H9 (cell line): ENCODE data around the gene TMEM123. TPM values are rescaled to one million over a fixed set of nuclear protein-coding genes. Genes with fewer than 3 reads are reported as not detected.

Source experiments
- DNase-seq: peaks from one replicate; pipeline ENCODE4 v3.0.0-alpha.2; 2017
- H2AFZ ChIP-seq: one replicate; pipeline ENCODE4 v1.6.1; 2013; ENCODE audit warnings: mild to moderate bottlenecking, low read length, control low read depth, moderate library complexity
- H2AK5ac ChIP-seq: 2 replicates; pipeline ENCODE4 v1.6.1; 2013; ENCODE audit warnings: low read length, control low read depth, mixed read lengths; ENCODE audit not compliant: insufficient read length
- H2BK120ac ChIP-seq: one replicate; pipeline ENCODE4 v1.6.1; 2013; ENCODE audit warnings: low read depth, mild to moderate bottlenecking, low read length, control low read depth, inconsistent platforms; ENCODE audit not compliant: poor library complexity, severe bottlenecking
- H2BK12ac ChIP-seq: 2 replicates; pipeline ENCODE4 v1.6.1; 2013; ENCODE audit warnings: low read length, control low read depth, mixed read lengths, low read depth; ENCODE audit not compliant: insufficient read length
- H2BK15ac ChIP-seq: 2 replicates; pipeline ENCODE4 v1.6.1; 2013; ENCODE audit warnings: low read depth, low read length, control low read depth
- H2BK20ac ChIP-seq: one replicate; pipeline ENCODE4 v1.6.1; 2013; ENCODE audit warnings: low read depth, mild to moderate bottlenecking, low read length, control low read depth, inconsistent platforms; ENCODE audit not compliant: poor library complexity, severe bottlenecking
- H2BK5ac ChIP-seq: 2 replicates; pipeline ENCODE4 v1.6.1; 2013; ENCODE audit warnings: low read length, control low read depth, mixed read lengths; ENCODE audit not compliant: insufficient read length
- H3K14ac ChIP-seq: 2 replicates; pipeline ENCODE4 v1.6.1; 2013; ENCODE audit warnings: low read length, control low read depth; ENCODE audit not compliant: insufficient read depth
- H3K18ac ChIP-seq: 2 replicates; pipeline ENCODE4 v1.6.1; 2013; ENCODE audit warnings: low read depth, mild to moderate bottlenecking, mixed read lengths, low read length, control low read depth; ENCODE audit not compliant: insufficient read length
- H3K23ac ChIP-seq: 2 replicates; pipeline ENCODE4 v1.6.1; 2013; ENCODE audit warnings: low read length, control low read depth, mixed read lengths, low read depth; ENCODE audit not compliant: insufficient read length
- H3K23me2 ChIP-seq: 2 replicates; pipeline ENCODE4 v1.6.1; 2013; ENCODE audit warnings: low read depth, mild to moderate bottlenecking, mixed read lengths, low read length, control low read depth; ENCODE audit not compliant: insufficient read length, poor library complexity, severe bottlenecking
- H3K27ac ChIP-seq: 2 replicates; pipeline ENCODE4 v1.5.1; 2013; ENCODE audit warnings: low read length, control low read depth, mixed read lengths, low read depth; ENCODE audit not compliant: insufficient read length
- H3K27me3 ChIP-seq: 2 replicates; pipeline ENCODE4 v1.6.1; 2013; ENCODE audit warnings: low read length, control low read depth, inconsistent platforms; ENCODE audit not compliant: insufficient read depth
- H3K4ac ChIP-seq: 2 replicates; pipeline ENCODE4 v1.6.1; 2013; ENCODE audit warnings: low read depth, mild to moderate bottlenecking, control low read depth, inconsistent platforms, low read length, moderate library complexity
- H3K4me1 ChIP-seq: 2 replicates; pipeline ENCODE4 v1.6.1; 2013; ENCODE audit warnings: low read length, control low read depth, inconsistent platforms; ENCODE audit not compliant: insufficient read depth
- H3K4me2 ChIP-seq: 2 replicates; pipeline ENCODE4 v1.6.1; 2013; ENCODE audit warnings: low read length, control low read depth, mixed read lengths; ENCODE audit not compliant: insufficient read length, insufficient read depth
- H3K56ac ChIP-seq: 2 replicates; pipeline ENCODE4 v1.6.1; 2013; ENCODE audit warnings: low read depth, mild to moderate bottlenecking, mixed read lengths, low read length, control low read depth; ENCODE audit not compliant: insufficient read length
- H3K79me1 ChIP-seq: 2 replicates; pipeline ENCODE4 v1.6.1; 2013; ENCODE audit warnings: low read depth, mild to moderate bottlenecking, moderate library complexity, low read length, control low read depth, inconsistent platforms; ENCODE audit not compliant: insufficient read depth, poor library complexity, severe bottlenecking
- H3K79me2 ChIP-seq: 2 replicates; pipeline ENCODE4 v1.6.1; 2013; ENCODE audit warnings: low read length, control low read depth, inconsistent platforms; ENCODE audit not compliant: insufficient read depth
- H3K9ac ChIP-seq: 2 replicates; pipeline ENCODE4 v1.6.1; 2013; ENCODE audit warnings: low read length, control low read depth, mixed read lengths; ENCODE audit not compliant: insufficient read length; ENCODE audit errors: extremely low read depth
- H3K9me3 ChIP-seq: one replicate; pipeline ENCODE4 v1.6.1; 2013; ENCODE audit warnings: low read depth, low read length, inconsistent platforms; ENCODE audit not compliant: control insufficient read depth
- H3T11ph ChIP-seq: one replicate; pipeline ENCODE4 v1.6.1; 2013; ENCODE audit warnings: mild to moderate bottlenecking, low read length, control low read depth, inconsistent platforms
- H4K20me1 ChIP-seq: one replicate; pipeline ENCODE4 v1.6.1; 2013; ENCODE audit not compliant: control insufficient read depth, insufficient read length, insufficient read depth
- H4K5ac ChIP-seq: 2 replicates; pipeline ENCODE4 v1.6.1; 2013; ENCODE audit warnings: low read depth, mild to moderate bottlenecking, mixed read lengths, low read length, control low read depth; ENCODE audit not compliant: insufficient read length
- H4K8ac ChIP-seq: replicated peaks from 2 replicates; pipeline ENCODE4 v1.6.1; 2013; ENCODE audit warnings: low read length, control low read depth, mixed read lengths, low read depth; ENCODE audit not compliant: insufficient read length
- H4K91ac ChIP-seq: 2 replicates; pipeline ENCODE4 v1.6.1; 2013; ENCODE audit warnings: low read depth, mild to moderate bottlenecking, moderate library complexity, mixed read lengths, low read length, control low read depth; ENCODE audit not compliant: insufficient read length
- H3K27ac Mint-ChIP-seq, 3 experiments: 2 replicates in 2 of 3; 3 replicates in 1 of 3; pipeline ENCODE4 v1.8.0; 2020 to 2021; ENCODE audit warnings: mixed read lengths in 3 of 3, mild to moderate bottlenecking in 1 of 3, moderate library complexity in 1 of 3
- H3K27me3 Mint-ChIP-seq: 2 replicates; pipeline ENCODE4 v1.8.0; 2021; ENCODE audit warnings: low read depth, mild to moderate bottlenecking, moderate library complexity, mixed read lengths
- H3K36me3 Mint-ChIP-seq, 3 experiments: 2 replicates in 2 of 3; 3 replicates in 1 of 3; pipeline ENCODE4 v1.8.0; 2020 to 2021; ENCODE audit warnings: low read depth in 3 of 3, mixed read lengths in 3 of 3; ENCODE audit not compliant: insufficient read depth in 1 of 3
- H3K4me1 Mint-ChIP-seq, 2 experiments: 2 replicates each; pipeline ENCODE4 v1.8.0; 2020; ENCODE audit warnings: mixed read lengths in 2 of 2
- H3K4me3 Mint-ChIP-seq, 2 experiments: 2 replicates in 1 of 2; 3 replicates in 1 of 2; pipeline ENCODE4 v1.8.0; 2020 to 2021; ENCODE audit warnings: mild to moderate bottlenecking in 2 of 2, mixed read lengths in 2 of 2, moderate library complexity in 1 of 2
- H3K9me3 Mint-ChIP-seq, 2 experiments: 2 replicates in 1 of 2; 3 replicates in 1 of 2; pipeline ENCODE4 v1.8.0; 2020; ENCODE audit warnings: mild to moderate bottlenecking in 2 of 2, mixed read lengths in 2 of 2, moderate library complexity in 1 of 2
- WGBS: extraction: QIAGEN DNeasy Blood & Tissue Kit; methylation state at CpG from one replicate; pipeline ENCODE4 v1.1.7; 2013; ENCODE audit warnings: missing lambda C conversion rate, low lambda C conversion rate, mixed read lengths; ENCODE audit not compliant: insufficient read length; ENCODE audit errors: extremely low coverage; 5-methylcytosine and 5-hydroxymethylcytosine counted together
- total RNA-seq: library from RNA; stranded (reverse); gene quantifications from 2 replicates; pipeline ENCODE4 v1.2.1, GENCODE V29; 2021
- TF ChIP-seq, protein P1 (sequence below): fragments of 200-600 bp; sonication (generic); conservative IDR thresholded peaks from 3 replicates; pipeline ENCODE4 v1.8.0; 2021; ENCODE audit warnings: antibody characterized with exemption, mild to moderate bottlenecking

TMEM123 gene
- total RNA-seq, 1 experiment from 2014 or later: 76.7 TPM

DNA sequence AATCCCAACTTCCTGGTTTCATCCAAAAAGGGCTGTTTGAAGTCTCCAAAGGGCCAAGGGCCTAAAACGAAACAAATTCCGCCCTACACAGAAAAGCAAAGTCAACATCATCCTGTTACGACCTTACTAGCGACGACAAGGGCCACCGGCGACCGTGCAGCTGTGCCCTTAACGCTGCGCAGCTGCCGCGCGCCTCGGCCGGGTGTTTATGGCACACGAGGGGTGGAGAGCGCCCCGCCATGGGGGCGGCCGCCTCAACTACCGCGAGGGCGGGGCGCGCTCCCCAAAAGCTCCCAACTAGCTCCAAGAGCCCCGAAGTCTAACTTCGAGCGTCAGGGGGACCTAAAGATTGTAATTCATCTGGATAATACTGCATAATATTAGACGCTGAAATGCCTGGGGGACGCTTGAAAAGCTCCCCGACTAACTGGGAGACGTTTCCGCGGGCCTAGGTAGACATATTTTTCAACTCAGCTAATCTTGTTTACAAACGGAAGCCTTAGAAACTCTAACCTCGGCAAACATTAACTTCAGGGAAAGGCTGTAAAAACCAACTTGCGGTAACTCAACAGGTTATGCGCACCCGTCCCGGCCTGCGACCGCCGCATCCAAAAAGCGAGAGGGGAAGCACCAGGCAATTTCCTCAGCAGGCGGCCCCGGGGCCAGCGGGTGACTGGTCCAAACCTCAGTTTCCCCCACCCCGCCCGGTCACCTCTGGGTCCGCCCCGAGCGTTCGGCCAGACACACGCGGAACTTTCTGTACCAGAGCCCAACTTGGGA, 694 bp downstream of the TMEM123 start:
- H3K14ac ChIP-seq: peak overlapping the region; percentile 96
- no peak overlapping the region for H2BK15ac ChIP-seq
- H2AK5ac ChIP-seq: no peak overlapping the region
- peak overlapping the region; percentile 90 for H4K91ac ChIP-seq
- H3K18ac ChIP-seq: peak overlapping the region; percentile 84
- no peaks in the 10 kb centered on the region for H4K20me1 ChIP-seq
- peak overlapping the region; percentile 25 for H4K5ac ChIP-seq
- H3K9me3 Mint-ChIP-seq: no peaks in the 10 kb centered on the region; a peak in 1 of 5 replicates
- H2BK12ac ChIP-seq: no peak overlapping the region
- H3K27ac ChIP-seq: no peak overlapping the region
- H2BK20ac ChIP-seq: no peak overlapping the region
- peak overlapping the region; percentile 82 for H3K9ac ChIP-seq
- no peak overlapping the region for H3K23ac ChIP-seq
- peak overlapping the region; percentile 83 for H3K4me2 ChIP-seq
- WGBS: no CpG with 5 or more reads among the region's 55 CpGs
- peaks cover 52% of the 10 kb centered on the region in 2 experiments for H3K4me1 Mint-ChIP-seq
- peaks cover 17% of the 10 kb centered on the region for H3K23me2 ChIP-seq
- H3K56ac ChIP-seq: no peak overlapping the region
- peaks cover 7% of the 10 kb centered on the region; the same call in 1 of the 2 replicates for H3K27me3 ChIP-seq
- H3K4ac ChIP-seq: no peak overlapping the region; the same call in 1 of the 2 replicates
- peaks cover 1 to 10% (median 10%) of the 10 kb centered on the region in 3 experiments; a peak in 5 of 7 replicates for H3K36me3 Mint-ChIP-seq
- H2BK120ac ChIP-seq: peak overlapping the region; percentile 50
- H2BK5ac ChIP-seq: no peak overlapping the region
- no peak overlapping the region for H3T11ph ChIP-seq
- peak overlapping the region in 2 of 3 experiments; percentile 53 to 85; a peak in 3 of 7 replicates for H3K27ac Mint-ChIP-seq
- peaks cover 3% of the 10 kb centered on the region for H3K4me1 ChIP-seq
- no peak overlapping the region for H2AFZ ChIP-seq
- DNase-seq: peak; percentile 56
- TF ChIP-seq, protein P1, sequence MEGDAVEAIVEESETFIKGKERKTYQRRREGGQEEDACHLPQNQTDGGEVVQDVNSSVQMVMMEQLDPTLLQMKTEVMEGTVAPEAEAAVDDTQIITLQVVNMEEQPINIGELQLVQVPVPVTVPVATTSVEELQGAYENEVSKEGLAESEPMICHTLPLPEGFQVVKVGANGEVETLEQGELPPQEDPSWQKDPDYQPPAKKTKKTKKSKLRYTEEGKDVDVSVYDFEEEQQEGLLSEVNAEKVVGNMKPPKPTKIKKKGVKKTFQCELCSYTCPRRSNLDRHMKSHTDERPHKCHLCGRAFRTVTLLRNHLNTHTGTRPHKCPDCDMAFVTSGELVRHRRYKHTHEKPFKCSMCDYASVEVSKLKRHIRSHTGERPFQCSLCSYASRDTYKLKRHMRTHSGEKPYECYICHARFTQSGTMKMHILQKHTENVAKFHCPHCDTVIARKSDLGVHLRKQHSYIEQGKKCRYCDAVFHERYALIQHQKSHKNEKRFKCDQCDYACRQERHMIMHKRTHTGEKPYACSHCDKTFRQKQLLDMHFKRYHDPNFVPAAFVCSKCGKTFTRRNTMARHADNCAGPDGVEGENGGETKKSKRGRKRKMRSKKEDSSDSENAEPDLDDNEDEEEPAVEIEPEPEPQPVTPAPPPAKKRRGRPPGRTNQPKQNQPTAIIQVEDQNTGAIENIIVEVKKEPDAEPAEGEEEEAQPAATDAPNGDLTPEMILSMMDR: no peak
- peaks cover 3% of the 10 kb centered on the region for H3K79me1 ChIP-seq
- H3K9me3 ChIP-seq: no peaks in the 10 kb centered on the region
- H3K4me3 Mint-ChIP-seq: peak overlapping the region; percentile 92 to 96
- no peaks in the 10 kb centered on the region for H3K79me2 ChIP-seq
- peaks cover 64% of the 10 kb centered on the region for H3K27me3 Mint-ChIP-seq
- no peak overlapping the region for H4K8ac ChIP-seq
